SHP77 treated with DMSO at 0.1 percent for 48 hours (cell line): ENCODE data around the gene TGM2.

ENCODE experiments used
- DNase-seq: peaks from one replicate; lab custom pipeline; 2025; lab: John Stamatoyannopoulos, UW

The TGM2 gene

DNA sequence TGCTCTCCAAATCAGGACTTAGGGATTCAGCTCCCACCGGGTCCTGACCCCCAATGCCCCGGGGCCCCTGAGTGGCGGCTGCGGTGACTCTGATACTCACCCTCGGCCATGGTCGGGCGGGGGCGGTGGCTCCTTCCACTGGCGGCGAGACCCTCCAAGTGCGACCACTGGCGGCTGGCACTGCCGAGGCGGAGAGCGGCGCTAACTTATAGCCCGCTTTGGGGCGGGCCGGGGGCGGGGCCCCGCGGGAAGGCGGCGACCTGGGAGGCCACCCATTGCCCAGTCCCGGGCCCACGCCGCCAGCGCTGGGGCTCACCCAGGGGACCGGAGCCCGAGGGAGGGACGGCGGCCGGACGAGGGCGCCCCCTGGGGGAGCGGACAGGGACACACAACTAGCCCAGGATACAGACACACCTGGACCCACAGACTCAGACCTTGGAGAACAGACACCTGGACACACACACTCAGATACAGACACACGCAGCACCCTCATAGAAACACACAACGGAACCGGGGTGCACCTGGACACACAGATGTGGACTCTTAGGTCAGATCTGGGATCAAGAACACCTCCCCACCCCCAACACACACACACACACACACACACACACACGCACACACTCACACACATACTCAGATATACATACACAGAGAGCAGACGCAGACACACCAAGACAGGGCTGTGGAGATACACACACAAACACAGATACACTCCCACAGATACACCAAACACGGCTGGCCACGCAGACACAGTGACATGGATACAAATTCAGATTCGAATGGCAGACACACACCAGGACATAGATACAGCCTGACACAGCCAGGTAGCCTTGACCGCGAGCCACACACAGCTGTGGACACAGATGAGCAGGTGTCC lies at the start of gene TGM2:
Gene TGM2, minus strand, starts transcription at position 182 of the 877 bp plus-strand sequence. Its CDS starts 72 bp downstream, at position 110.
- DNase-seq: peak; percentile 15

- no peak for DNase-seq
Measured at GRCh38 chr20:38214256-38215193, 49.5 kb upstream of the TGM2 start.

- DNase-seq: no peak
Measured at GRCh38 chr20:38213607-38213940, 48.5 kb upstream of the TGM2 start.

DNA sequence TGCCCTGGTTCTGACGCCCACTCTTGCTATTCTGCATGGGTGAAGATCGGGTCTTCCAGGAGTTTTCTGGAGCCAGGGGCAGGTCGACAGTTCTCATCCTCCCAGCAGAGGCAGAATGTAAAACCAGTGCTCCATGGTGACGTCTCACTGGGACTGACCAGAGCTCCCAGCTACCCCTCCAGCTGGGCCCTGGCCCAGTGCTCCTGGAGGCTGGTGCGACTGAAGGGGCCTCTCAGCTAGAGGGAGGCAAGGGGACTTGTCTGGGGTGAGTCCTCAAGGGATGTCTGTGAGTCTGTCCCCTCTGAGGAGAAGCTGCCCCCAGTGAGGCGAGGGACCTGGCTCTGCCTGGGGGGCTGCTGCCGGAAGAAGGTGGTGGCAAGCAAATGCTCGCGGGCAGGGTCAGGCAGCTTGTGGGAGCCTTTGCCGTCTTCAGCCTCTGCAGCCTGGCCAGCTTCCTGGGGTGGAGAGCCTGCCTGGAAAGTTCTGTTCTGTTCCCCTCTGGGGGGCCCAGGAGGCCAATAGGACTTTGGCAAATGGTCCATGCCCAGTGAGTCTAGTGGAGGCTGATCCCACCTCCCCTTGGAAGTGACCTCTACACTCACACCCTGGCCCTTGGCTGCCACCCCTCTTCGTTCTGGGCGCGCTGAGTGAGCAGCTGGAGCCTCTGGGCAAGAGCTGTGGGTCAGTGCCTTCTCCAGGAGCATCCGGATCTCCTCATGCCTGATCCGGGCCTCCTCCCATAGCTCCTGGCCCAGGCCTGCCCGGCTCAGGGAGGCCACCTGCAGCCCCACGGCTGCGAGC lies 47.9 kb upstream of the TGM2 start:
- no peak for DNase-seq

DNA sequence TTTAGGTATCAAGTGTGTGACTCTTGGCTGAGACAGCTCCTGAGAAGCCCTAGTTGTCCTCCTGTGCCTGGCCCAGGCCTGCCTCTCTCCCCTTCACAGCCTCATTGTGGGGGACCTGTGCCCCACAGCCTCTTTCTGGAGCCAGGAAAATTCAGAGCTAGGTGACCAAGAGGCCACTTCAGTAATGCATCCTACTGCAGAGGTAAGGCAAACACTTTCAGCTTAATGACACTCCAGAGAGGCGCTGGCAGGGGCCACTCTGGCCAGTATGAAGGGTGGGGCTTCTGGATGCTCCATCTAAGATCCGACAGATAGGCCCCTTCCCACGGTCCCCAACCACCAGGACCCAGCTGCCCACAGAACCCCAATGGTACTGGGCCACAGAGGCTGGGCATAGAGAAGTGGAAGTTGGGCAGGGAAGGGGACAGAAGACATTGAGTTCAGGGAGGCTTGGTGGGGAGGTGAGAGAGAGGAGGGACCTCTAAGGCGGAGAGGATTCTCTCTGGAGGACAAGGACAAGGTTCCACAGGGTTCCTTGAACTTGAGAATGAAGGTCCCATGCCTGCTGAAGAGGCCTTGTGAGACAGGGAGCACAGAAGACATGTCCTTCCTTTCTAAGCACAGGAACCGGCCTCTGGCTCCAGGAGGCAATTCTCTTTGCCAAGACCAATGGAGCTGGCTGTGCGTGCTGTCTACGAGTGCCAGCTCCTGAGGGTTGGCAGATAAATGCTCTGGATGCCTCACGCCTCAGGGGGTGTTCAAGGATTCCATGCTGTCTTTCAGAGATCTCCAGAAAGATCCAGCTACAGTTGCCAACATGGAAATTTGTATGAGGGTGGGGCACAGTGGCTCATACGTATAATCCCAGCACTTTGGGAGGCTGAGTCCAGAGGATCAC lies 46.4 kb upstream of the TGM2 start:
- DNase-seq: no peak

DNA sequence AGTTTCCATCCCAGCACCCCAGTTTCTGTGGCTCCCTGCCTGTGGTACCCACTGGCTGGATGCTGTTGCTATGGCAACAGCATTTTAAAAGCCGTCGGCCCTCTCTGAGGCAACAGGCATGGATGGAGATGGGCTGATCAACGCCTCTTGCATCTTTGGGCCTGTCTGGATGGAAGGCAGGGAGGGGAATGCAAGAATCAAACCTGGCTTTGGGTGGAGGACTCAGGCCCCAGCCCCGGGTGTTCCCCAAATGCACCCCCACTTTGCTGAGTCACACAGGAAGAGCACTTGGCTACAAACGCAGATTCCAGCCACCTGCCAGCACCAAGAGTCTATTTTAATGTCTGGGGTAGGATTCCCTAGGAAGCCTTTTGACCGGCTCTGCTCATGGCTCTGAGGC lies 45.7 kb upstream of the TGM2 start:
- DNase-seq: no peak

GRCh38 chr20:38209736-38210405 lies 44.8 kb upstream of the TGM2 start:
- no peak for DNase-seq

- no peak for DNase-seq
Measured at GRCh38 chr20:38209054-38209675, 44.1 kb upstream of the TGM2 start.

DNA sequence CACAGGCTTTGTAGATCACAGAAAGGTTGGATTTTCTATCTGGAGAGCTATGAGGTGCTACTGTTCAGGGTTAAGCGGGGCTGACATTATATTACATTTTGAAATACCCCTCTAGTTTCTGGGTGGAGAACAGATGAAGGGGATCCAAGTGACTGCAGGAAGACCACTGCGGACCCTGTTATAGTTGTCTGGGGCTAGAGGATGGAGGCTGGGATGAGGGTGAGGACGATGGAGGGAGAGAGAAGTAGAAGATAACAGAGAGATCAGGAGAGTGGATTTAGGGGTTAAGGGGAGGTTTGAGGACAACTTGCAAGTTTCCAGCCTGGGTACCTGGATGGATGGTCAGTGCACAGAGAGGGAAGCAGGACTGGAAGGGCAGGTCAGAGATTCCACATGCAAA lies 43.5 kb upstream of the TGM2 start:
- DNase-seq: no peak

DNA sequence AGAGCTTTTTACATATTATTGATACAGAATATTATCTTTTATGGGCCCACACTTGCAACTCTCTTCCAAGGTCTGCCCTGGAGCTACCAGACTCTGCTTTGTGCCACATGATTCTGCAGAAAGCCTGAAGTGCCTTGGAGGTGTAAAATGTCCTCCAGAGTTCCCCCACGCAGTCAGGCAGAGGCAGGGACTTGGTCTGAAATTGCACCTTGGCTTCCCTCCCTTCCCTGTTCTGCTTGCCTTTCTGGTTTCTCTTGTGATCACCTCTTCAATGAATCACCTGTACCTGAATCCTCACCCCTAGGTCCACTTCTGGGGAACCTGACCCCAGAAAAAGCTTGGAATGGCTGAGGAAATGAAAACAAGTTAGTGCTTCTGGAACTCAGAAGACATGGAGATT lies 43.0 kb upstream of the TGM2 start:
- DNase-seq: no peak

DNA sequence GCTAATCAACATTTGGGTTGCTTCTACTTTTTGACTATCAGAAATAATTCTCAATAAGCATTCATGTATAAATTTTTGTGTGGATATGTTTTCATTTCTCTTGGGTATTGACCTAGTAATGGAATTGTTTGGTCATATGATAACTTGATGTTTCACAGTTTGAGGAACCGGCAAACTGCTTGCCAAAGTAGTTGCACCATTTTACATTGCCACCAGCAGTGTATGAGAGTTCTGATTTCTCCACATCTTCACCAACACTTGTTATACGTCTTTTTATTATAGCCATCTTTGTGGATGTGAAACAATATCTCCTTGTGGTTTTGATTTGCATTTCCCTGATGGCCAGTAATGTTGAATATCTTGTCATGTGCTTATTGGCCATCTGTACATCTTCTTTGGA lies 42.6 kb upstream of the TGM2 start:
- DNase-seq: no peak

DNA sequence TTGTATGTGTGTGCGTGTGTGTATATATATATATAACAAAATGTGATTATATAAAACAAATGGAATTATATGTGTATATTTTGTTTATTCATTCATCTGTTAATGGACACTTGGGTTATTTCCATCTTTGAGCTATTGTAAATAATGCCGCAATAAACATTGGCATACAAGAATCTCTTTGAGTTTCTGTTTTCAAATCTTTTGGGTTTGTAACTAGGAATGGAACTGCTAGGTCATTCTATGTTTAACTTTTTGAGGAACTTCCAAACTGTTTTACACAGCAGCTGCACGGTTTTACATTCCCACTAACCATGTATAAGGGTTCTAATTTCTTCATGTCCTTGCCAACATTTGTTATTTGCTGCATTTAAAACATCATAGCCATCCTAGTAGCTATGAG lies 39.9 kb upstream of the TGM2 start:
- no peak for DNase-seq

DNA sequence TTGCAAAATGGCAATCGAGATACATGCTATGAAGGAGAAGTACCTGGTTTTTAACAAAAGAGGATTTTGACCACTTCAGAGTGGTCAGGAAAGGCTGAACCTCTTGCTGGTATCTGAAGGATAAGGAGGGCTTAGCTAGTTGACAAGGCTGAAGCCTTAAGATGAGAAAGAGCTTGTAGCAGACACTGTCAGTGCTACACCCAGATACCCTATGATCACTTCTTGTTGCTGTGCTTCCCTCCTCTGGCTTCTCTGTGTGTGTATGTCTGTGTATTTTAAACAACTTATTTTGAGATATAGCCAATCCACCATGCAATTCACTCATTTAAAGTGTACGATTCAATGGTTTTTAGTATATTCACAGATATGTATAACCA lies 38.9 kb upstream of the TGM2 start:
- DNase-seq: no peak

- DNase-seq: no peak
Measured at GRCh38 chr20:38203337-38203980, 38.4 kb upstream of the TGM2 start.

DNA sequence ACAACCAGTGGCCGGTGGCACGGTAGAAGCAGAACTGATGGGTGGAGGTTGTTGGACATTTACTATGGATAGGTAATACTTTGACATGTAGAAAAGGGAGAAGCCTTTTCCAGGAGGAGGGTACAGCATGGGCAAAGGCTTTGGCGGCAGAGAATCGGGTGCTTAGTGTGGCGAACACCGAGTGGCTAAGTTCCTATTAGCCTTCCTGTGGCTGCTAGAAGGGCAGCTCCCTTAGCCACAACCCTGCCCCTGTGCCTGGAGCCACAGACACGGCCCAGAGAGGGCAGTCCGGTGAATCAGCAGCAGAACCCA lies 37.9 kb upstream of the TGM2 start:
- DNase-seq: no peak

- DNase-seq: no peak
Measured at GRCh38 chr20:38202153-38202981, 37.3 kb upstream of the TGM2 start.

DNA sequence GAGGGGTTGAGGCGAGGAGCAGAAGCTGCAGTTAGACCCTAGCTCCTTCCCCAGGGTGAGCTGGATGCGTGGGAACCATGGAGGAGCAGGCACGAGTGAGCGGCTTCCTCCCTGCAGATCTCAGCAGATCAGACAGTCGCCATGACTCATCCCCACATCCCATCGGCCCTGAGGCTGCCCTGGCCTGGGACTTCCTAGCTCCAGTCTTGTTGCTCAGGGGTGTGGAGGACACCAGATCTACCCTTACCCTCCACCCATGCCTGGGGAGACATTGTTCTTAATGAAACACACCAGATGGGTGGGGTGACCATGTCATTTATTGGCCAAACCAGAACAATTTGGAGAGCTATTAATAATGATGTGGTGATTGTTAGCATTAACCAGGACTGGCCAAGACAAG lies 36.3 kb upstream of the TGM2 start:
- DNase-seq: no peak

DNA sequence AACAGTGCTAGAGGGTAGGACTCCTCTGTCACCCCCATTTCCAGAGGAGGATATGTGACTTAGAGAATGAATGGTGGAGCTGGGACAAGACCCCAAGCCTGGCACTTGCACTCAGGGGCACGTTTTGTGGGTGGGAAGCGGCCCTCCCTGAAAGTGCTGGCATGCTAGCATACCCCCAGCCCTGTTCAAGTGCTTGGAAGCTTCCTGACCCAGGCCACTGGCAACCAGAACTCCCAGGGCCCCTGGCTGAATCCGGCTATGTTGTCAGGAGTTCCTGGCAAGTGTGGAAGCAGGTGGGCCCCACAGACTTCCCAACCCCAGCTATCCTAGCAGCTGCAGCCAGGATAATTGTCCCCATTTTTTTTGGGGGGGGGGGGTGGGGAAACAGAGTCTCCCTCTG lies 35.6 kb upstream of the TGM2 start:
- no peak for DNase-seq
